ENCODE results near the gene NFYC.

Gene NFYC

GRCh38 chr1:40649592-40649930 is 41.9 kb upstream of the NFYC start:
- H3K4me3 ChIP-seq (ENCODE audit: low read depth, low read length), result no peak overlapping the region
- no peak for DNase-seq (ENCODE audit: low read depth, low spot score)
- POLR2A ChIA-PET, result no interaction called here
- TF ChIP-seq CTCF (IDR thresholded peaks at IDR 0.05; ENCODE audit: insufficient read depth, low read length, missing control alignments), result no peak
- CTCF ChIA-PET, result interaction anchor here (0.5 to 1.5 kb wide), 3 partner anchors 17 to 36 kb away, joined by 3 read pairs; no protein-coding TSS in a partner anchor

DNA sequence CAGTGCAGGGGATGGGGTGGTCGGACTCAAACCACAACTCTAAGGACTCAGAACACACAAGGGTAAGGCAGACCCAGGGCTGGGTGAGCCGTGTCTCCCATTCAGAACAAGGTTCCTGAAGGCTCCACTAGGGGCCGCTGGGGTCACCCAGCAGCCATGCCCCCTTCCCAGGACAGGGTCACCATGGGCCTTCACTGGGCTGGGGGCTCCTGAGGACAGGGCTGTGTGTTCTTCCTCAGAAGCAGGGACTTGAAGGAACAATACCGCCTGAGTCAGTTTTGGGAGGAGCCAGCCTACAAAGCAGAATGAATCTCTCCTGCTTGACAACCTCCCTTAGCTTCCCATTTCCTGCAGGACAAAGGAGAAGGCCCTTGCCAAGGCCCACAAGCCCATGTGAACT is 41.4 kb upstream of the NFYC start:
- no peak for DNase-seq (ENCODE audit: low read depth, low spot score)
- H3K4me3 ChIP-seq (ENCODE audit: low read depth, low read length), result no peak overlapping the region
- ChIA-PET CTCF (interaction anchor here (1.4 to 1.5 kb wide), 2 partner anchors 16 to 19 kb away, joined by 3 read pairs; no protein-coding TSS in a partner anchor), POLR2A (no interaction called here)
- TF ChIP-seq CTCF (IDR thresholded peaks at IDR 0.05; ENCODE audit: insufficient read depth, low read length, missing control alignments), result peak; percentile 5

GRCh38 chr1:40651138-40651857 is 40.2 kb upstream of the NFYC start:
- TF ChIP-seq CTCF (IDR thresholded peaks at IDR 0.05; ENCODE audit: insufficient read depth, low read length, missing control alignments), result no peak
- ChIA-PET CTCF (interaction anchor here (0.6 to 0.7 kb wide), 2 partner anchors 18 to 311 kb away, joined by 3 read pairs; no protein-coding TSS in a partner anchor), POLR2A (no interaction called here)
- no peak overlapping the region for H3K4me3 ChIP-seq (ENCODE audit: low read depth, low read length)
- DNase-seq (ENCODE audit: low read depth, low spot score), result no peak

DNA sequence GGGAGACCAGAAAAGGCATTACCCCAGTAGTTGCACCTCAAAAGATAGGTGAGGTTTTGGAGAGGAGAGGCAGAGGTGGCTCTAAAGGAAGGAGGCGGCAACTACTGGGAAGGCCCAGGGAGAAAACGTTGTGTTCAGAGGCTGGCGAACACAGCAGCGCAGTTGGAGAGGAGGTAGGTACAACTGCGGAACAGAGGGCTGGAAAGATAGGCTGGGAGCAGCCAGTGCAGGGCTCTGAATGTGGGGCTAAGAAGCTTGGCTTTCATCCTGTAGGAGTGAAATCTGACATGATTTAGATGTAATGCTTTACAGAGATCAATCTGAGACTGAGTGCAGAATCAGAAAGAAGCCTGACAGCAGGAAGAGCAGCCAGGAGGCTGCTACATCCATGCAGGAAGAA is 39.0 kb upstream of the NFYC start:
- ChIA-PET POLR2A (no interaction called here), CTCF (interaction anchor here (1.2 kb wide), 1 partner anchor 40 kb away, joined by 4 read pairs; no protein-coding TSS in a partner anchor)

DNA sequence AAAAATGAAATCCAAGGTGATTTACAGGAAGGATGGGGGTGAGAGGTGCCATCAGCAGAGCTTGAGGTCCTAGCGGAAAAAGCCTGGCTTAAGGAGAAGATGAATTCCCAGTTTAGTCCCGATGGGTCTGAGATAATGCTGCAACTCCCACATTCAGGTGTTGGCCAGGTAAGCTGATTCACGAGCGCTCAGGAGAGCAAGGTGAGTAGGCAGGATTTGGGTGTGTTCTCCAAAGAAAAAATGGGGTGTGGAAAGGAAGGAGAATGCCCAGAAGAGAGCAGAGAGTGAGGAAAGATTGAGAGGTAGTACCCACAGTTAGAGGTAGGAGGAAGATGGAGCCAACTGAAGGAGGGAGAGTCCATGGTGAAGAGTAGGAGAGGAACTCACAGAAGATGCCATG is 38.5 kb upstream of the NFYC start:
- no peak overlapping the region for H3K4me3 ChIP-seq (ENCODE audit: low read depth, low read length)
- ChIA-PET POLR2A (no interaction called here), CTCF (interaction anchor here (1.2 kb wide), 1 partner anchor 41 kb away, joined by 4 read pairs; no protein-coding TSS in a partner anchor)
- DNase-seq (ENCODE audit: low read depth, low spot score), result no peak
- TF ChIP-seq CTCF (IDR thresholded peaks at IDR 0.05; ENCODE audit: insufficient read depth, low read length, missing control alignments), result no peak

More for the DNA sequence above, 39.0 kb upstream of the NFYC start:
- TF ChIP-seq CTCF (IDR thresholded peaks at IDR 0.05; ENCODE audit: insufficient read depth, low read length, missing control alignments), result no peak
- DNase-seq (ENCODE audit: low read depth, low spot score), result no peak
- H3K4me3 ChIP-seq (ENCODE audit: low read depth, low read length), result no peak overlapping the region

GRCh38 chr1:40653851-40654537 is 37.5 kb upstream of the NFYC start:
- no peak for TF ChIP-seq CTCF (IDR thresholded peaks at IDR 0.05; ENCODE audit: insufficient read depth, low read length, missing control alignments)
- DNase-seq (ENCODE audit: low read depth, low spot score), result no peak
- POLR2A ChIA-PET, result no interaction called here
- H3K4me3 ChIP-seq (ENCODE audit: low read depth, low read length), result no peak overlapping the region
- CTCF ChIA-PET, result no interaction called here
